Testis (tissue), 3 donors: ENCODE measurements around the gene OGFOD1. TPM values are rescaled to one million over a fixed set of nuclear protein-coding genes. Genes with fewer than 3 reads are reported as not detected.
A peak's percentile ranks its signal among the peaks of the same experiment; 100 is the strongest.

Experiments
- DNase-seq: peaks from one replicate; pipeline ENCODE4 v3.0.0-alpha.2; 2019
- H3K27ac ChIP-seq, 2 donors: fragments of 200-600 bp; sonication (generic); one replicate each; pipeline ENCODE4 v1.5.1; 2019
- H3K27me3 ChIP-seq: fragments of 200-600 bp; sonication (generic); one replicate; pipeline ENCODE4 v1.5.1; 2019
- H3K36me3 ChIP-seq: fragments of 200-600 bp; sonication (generic); one replicate; pipeline ENCODE4 v1.5.1; 2017; ENCODE audit warnings: low read depth; ENCODE audit errors: missing control alignments
- H3K4me1 ChIP-seq: fragments of 200-600 bp; sonication (generic); one replicate; pipeline ENCODE4 v1.5.1; 2019
- H3K4me3 ChIP-seq, 2 donors: fragments of 200-600 bp; sonication (generic); one replicate each; pipeline ENCODE4 v1.5.1; 2017 to 2019
- H3K9me3 ChIP-seq: fragments of 200-600 bp; sonication (generic); one replicate; pipeline ENCODE4 v1.5.1; 2017
- POLR2A ChIP-seq: fragments of 450-650 bp; IDR thresholded peaks from one replicate; pipeline ENCODE4 v1.6.1; 2017; ENCODE audit warnings: antibody characterized with exemption, mild to moderate bottlenecking, moderate library complexity
- WGBS, 2 donors: methylation state at CpG; one replicate each; pipeline ENCODE4 v1.1.5; 2018; 5-methylcytosine and 5-hydroxymethylcytosine counted together
- intact Hi-C: fragments of 100-400 bp; cut with DNase I; formaldehyde crosslinking; loops from one replicate; pipeline ENCODE4 v1.15.1; 2023; ENCODE audit warnings: low total_unique reads
- polyA plus RNA-seq: library from polyadenylated mRNA; stranded (reverse); fragments of 350-450 nt; fragmentation: Illumina TruSeq; extraction: RNeasy Lipid Tissue Mini Kit (QIAGEN cat#74804); gene quantifications from one replicate; pipeline ENCODE4 v1.2.3, GENCODE V29; 2014; ENCODE audit warnings: low read depth, low replicate concordance; ENCODE audit not compliant: insufficient read depth
- total RNA-seq, 2 donors: library from RNA; depleted of rRNA; stranded (reverse); fragments of >200 nt; gene quantifications; one replicate each; pipeline ENCODE4 v1.2.3, GENCODE V29; 2016
- TF ChIP-seq, protein P1 (sequence below), 3 experiments: fragments of 450-650 bp in 2 of 3; fragments of 200-600 bp in 1 of 3; sonication (generic) in 1 of 3; IDR thresholded peaks; one replicate each; pipeline ENCODE4 v1.5.1; 2016 to 2019; ENCODE audit warnings: antibody characterized with exemption in 3 of 3, mild to moderate bottlenecking in 2 of 3, moderate library complexity in 1 of 3

OGFOD1 gene
- total and polyA plus RNA-seq, 3 donors from 2014 or later, result 26.7 to 38.2 (median 34.5) TPM

DNA sequence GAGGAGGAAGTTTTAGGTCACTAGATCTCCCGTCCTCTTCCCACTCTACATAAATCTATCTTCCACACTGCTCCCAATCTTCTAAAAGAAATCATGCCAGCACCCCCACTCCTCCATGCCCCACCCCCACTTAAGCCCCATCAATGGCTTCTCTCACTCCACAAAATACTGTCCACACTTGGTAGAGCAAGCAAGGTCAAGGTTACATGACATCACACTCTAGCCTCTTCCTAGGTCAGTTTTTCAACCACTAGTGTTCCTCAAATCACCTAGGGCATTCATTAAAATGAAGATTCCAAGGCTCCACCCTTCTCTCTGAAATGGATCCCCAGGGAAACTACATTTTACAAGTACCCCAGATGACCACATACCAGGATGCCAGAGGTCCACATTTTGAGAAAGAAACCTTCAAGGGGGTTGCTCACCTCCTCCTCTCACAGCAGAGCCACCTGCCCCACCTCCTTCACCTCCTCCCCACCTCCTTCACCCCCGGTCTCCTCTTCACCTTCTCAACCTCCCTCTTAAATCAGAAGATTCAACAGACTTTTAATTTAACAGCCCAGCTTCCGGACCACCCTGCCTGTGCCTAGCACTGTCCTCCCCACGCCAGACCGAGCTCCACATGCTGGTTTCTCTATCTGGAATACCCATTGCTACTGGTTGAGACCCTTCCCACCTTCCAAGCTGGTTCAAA lies 29.2 kb upstream of the OGFOD1 start:
- WGBS, 2 donors, result 66 to 68% methylated on average over 5 of the region's 5 CpGs
- Histone ChIP-seq H3K27me3 (no peaks in the 10 kb centered on the region), H3K36me3 (no peaks in the 10 kb centered on the region), H3K4me3 (no peak overlapping the region), H3K27ac (peak overlapping the region in 1 of 2 donors; percentile 51), H3K9me3 (no peaks in the 10 kb centered on the region), H3K4me1 (peaks cover 24% of the 10 kb centered on the region)
- no peak for DNase-seq
- TF ChIP-seq, protein P1, sequence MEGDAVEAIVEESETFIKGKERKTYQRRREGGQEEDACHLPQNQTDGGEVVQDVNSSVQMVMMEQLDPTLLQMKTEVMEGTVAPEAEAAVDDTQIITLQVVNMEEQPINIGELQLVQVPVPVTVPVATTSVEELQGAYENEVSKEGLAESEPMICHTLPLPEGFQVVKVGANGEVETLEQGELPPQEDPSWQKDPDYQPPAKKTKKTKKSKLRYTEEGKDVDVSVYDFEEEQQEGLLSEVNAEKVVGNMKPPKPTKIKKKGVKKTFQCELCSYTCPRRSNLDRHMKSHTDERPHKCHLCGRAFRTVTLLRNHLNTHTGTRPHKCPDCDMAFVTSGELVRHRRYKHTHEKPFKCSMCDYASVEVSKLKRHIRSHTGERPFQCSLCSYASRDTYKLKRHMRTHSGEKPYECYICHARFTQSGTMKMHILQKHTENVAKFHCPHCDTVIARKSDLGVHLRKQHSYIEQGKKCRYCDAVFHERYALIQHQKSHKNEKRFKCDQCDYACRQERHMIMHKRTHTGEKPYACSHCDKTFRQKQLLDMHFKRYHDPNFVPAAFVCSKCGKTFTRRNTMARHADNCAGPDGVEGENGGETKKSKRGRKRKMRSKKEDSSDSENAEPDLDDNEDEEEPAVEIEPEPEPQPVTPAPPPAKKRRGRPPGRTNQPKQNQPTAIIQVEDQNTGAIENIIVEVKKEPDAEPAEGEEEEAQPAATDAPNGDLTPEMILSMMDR (IDR thresholded peaks at IDR 0.05), result no peak
- TF ChIP-seq POLR2A, result no peak
- intact Hi-C loops, result no loop called here

DNA sequence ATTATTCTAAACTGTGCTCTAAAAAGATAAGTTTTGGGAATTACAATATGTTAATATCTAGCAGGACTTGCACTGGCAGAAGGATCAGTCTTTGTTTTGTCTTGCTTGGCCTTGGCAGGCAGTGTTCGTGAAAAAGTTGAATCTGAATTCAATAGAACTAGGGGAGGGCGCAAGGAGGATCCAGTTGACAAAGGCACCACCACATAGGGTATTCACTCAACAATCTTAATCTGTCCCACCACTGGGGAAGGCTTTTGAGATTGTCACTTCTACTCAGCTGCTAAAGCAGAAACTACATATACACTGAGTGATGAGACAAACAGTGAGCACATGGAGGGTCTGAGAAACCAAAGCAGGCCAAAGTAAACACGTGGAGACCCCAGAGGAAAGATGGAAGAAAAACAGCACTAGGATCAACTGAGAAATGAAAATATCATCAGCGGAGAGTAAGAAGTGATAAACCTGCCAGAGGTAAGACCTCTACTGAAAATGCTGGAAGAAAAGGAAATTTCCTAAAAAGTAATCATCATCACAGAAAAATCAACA lies 28.4 kb upstream of the OGFOD1 start:
- Histone ChIP-seq H3K9me3 (no peaks in the 10 kb centered on the region), H3K27ac (peak overlapping the region in 1 of 2 donors; percentile 51), H3K4me1 (peaks cover 24% of the 10 kb centered on the region), H3K4me3 (no peak overlapping the region), H3K27me3 (no peaks in the 10 kb centered on the region), H3K36me3 (no peaks in the 10 kb centered on the region)
- TF ChIP-seq POLR2A, result no peak
- TF ChIP-seq, protein P1 (IDR thresholded peaks at IDR 0.05), result no peak
- no peak for DNase-seq
- WGBS, 2 donors, result 38 to 40% methylated on average over 4 of the region's 4 CpGs
- intact Hi-C loops, result no loop called here

GRCh38 chr16:56423584-56424403 lies 27.6 kb upstream of the OGFOD1 start:
- no peak for DNase-seq
- H3K9me3 ChIP-seq, result no peaks in the 10 kb centered on the region
- TF ChIP-seq, protein P1 (IDR thresholded peaks at IDR 0.05), result no peak
- no peak for TF ChIP-seq POLR2A
- peak overlapping the region; percentile 80 to 93 for H3K4me3 ChIP-seq
- H3K27me3 ChIP-seq, result no peaks in the 10 kb centered on the region
- peak overlapping the region; percentile 86 to 95 for H3K27ac ChIP-seq
- intact Hi-C loops, result no loop called here
- peaks cover 24% of the 10 kb centered on the region for H3K4me1 ChIP-seq
- 14 to 15% methylated on average over 7 of the region's 7 CpGs for WGBS, 2 donors
- no peaks in the 10 kb centered on the region for H3K36me3 ChIP-seq

GRCh38 chr16:56424404-56424764 lies 27.0 kb upstream of the OGFOD1 start:
- Histone ChIP-seq H3K36me3 (no peaks in the 10 kb centered on the region), H3K27ac (peak overlapping the region; percentile 86 to 95), H3K4me1 (peaks cover 24% of the 10 kb centered on the region), H3K27me3 (no peaks in the 10 kb centered on the region), H3K4me3 (peak overlapping the region; percentile 80 to 93), H3K9me3 (no peaks in the 10 kb centered on the region)
- intact Hi-C loops, result no loop called here
- 0% methylated on average over 16 of the region's 16 CpGs for WGBS, 2 donors
- DNase-seq, result no peak
- TF ChIP-seq POLR2A, result no peak
- TF ChIP-seq, protein P1 (IDR thresholded peaks at IDR 0.05), result no peak
